Stimulated activated CD8-positive, alpha-beta memory T cell treated with anti-CD3 and anti-CD28 coated beads, Interleukin-4, amount 100 ng/mL, for 1 hour (primary cell): ENCODE results near the gene PPP1R36.
"Not testable (repeated sequence)": the region's sequence is repeated elsewhere in the genome, so short reads cannot be mapped to it uniquely, and the experiment has no call there.

ENCODE experiments used
- DNase-seq, 2 donors: peaks; one replicate each; pipeline ENCODE4 v3.0.0-alpha.2; 2020; ENCODE audit warnings: low read depth in 2 of 2, low spot score in 1 of 2

The PPP1R36 gene

GRCh38 chr14:64517667-64518066, 32.1 kb upstream of the PPP1R36 start:
- DNase-seq: not testable (repeated sequence)

DNA sequence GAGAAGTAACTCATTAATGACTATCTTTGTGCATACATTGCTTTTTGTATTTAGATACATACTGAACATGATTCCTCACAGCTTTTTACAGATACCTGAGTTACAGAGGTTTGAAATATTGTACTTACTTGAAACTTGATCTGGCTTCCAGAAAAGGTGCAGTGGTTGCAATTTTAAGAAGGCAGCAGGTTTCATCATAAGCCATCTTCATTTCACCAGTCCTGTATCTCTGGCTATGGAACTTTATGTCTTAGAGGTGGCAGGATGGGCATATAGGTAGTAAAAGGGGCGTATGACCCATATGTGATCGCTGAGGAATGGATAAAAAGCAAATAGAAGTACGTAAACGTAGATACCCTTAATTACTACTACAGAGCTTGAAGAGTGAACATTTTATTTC, 31.5 kb upstream of the PPP1R36 start:
- no peak for DNase-seq

- no peak for DNase-seq
Measured at GRCh38 chr14:64520699-64521098, 29.1 kb upstream of the PPP1R36 start.

DNA sequence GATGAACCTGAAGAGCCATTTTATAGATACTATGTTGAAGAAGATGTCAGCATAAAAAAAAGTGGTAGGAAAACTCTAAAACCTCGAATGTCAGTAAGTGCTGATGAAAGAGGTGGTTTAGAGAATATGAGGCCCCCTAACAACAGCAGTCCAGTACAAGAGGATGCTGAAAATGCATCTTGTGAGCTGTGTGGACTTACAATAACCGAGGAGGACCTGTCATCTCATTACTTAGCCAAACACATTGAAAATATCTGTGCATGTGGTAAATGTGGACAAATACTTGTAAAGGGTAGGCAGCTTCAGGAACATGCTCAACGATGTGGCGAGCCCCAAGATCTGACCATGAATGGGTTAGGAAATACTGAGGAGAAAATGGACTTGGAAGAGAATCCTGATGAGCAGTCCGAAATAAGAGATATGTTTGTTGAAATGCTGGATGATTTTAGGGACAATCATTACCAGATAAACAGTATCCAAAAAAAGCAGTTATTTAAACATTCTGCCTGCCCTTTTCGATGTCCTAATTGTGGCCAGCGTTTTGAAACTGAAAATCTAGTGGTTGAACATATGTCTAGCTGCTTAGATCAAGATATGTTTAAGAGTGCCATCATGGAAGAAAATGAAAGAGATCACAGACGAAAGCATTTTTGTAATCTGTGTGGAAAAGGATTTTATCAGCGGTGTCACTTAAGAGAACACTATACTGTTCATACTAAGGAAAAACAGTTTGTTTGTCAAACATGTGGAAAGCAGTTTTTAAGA, 27.0 kb upstream of the PPP1R36 start:
- no peak for DNase-seq

GRCh38 chr14:64525354-64525753, 24.4 kb upstream of the PPP1R36 start:
- DNase-seq: no peak

- DNase-seq: no peak
Measured at GRCh38 chr14:64531567-64531966, 18.2 kb upstream of the PPP1R36 start.

- no peak for DNase-seq
Measured at GRCh38 chr14:64536488-64537245, 13.1 kb upstream of the PPP1R36 start.

- DNase-seq: peak; percentile 81 to 88
Measured at GRCh38 chr14:64540208-64541202, 9.3 kb upstream of the PPP1R36 start, which contains the start of gene HSPA2. HSPA2 (plus strand) TSS chr14:64540741; CDS start chr14:64540850, 109 bp downstream.

- DNase-seq: no peak
Measured at GRCh38 chr14:64541261-64541971, 8.3 kb upstream of the PPP1R36 start.

DNA sequence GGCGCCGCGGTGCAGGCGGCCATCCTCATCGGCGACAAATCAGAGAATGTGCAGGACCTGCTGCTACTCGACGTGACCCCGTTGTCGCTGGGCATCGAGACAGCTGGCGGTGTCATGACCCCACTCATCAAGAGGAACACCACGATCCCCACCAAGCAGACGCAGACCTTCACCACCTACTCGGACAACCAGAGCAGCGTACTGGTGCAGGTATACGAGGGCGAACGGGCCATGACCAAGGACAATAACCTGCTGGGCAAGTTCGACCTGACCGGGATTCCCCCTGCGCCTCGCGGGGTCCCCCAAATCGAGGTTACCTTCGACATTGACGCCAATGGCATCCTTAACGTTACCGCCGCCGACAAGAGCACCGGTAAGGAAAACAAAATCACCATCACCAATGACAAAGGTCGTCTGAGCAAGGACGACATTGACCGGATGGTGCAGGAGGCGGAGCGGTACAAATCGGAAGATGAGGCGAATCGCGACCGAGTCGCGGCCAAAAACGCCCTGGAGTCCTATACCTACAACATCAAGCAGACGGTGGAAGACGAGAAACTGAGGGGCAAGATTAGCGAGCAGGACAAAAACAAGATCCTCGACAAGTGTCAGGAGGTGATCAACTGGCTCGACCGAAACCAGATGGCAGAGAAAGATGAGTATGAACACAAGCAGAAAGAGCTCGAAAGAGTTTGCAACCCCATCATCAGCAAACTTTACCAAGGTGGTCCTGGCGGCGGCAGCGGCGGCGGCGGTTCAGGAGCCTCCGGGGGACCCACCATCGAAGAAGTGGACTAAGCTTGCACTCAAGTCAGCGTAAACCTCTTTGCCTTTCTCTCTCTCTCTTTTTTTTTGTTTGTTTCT, 7.6 kb upstream of the PPP1R36 start:
- no peak for DNase-seq

- DNase-seq: no peak
Measured at GRCh38 chr14:64542836-64543201, 6.9 kb upstream of the PPP1R36 start.

GRCh38 chr14:64544607-64545312, 5.0 kb upstream of the PPP1R36 start:
- DNase-seq: no peak

DNA sequence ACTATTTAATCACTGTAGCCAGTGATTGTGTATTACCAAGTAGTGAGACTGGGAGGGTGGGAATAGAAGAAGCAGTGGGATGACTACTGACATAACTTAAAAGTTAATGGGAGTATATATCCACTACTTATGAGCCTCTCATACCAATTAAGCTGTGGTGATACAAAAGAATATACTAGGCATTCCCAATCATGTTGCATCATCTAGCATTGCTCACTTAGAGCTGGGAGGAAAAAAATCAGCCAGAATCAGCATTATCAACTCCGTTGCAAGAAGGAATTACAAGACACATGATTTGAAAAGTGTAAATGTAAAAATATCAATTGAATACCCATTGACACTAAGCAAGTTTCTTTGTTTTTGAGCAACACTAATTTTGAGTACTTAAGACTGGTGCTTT, 745 bp upstream of the PPP1R36 start:
- DNase-seq: no peak

- no peak for DNase-seq
Measured at GRCh38 chr14:64550621-64551333, 1.0 kb downstream of the PPP1R36 start.

GRCh38 chr14:64554556-64554955, 4.8 kb downstream of the PPP1R36 start:
- DNase-seq: no peak

GRCh38 chr14:64556526-64556925, 6.8 kb downstream of the PPP1R36 start:
- no peak for DNase-seq

- not testable (repeated sequence) for DNase-seq
Measured at GRCh38 chr14:64558216-64558615, 8.5 kb downstream of the PPP1R36 start.

DNA sequence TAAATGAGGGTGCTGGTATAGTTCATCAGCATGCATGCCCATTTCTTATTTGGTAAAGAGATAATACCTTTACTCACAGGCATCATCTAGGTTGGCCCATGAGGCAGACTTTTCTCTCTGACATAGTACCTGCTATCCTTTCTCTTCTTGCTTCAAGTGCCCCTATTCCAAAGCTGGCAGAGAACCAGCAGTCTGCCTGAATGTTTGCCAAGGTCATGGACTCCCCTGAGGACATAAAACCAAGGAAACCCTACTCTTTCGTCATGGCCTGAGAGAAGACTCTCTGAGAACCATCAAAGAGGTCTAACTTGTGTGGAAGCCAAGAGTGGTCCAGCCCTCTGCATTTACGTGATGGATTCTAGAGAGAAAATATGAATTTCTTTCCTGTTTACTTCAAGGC, 11.9 kb downstream of the PPP1R36 start:
- DNase-seq: no peak
